GM19455 (cell line): ENCODE data around the gene CEP95.

Experiments used
- ATAC-seq: cut with Tn5 transposase; IDR thresholded peaks from one replicate; pipeline ENCODE4 v1.9.1; 2021; ENCODE audit not compliant: unreplicated experiment

The CEP95 gene

DNA sequence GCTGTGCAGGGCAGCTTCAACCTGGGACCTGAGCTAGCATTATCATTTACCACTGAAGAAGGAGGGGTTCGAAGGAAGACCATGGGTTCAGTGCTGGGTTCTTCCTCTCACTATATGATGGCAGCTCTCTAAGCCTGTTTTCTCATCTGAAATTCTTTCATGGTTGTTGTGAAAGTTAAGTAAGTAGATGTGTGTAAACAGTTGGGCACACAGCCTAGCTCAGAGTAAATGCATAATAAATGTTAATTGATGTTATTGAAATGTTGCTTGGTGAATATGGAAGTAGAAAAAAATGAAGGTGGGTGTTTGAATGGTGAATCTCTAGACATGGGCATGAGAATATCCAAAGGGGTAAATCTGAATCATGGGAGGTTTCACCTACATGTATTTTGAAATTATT lies 9.1 kb downstream of the CEP95 start:
- ATAC-seq, result no peak

GRCh38 chr17:64519601-64520000 lies 12.8 kb downstream of the CEP95 start:
- ATAC-seq, result no peak

- ATAC-seq, result no peak
Measured at GRCh38 chr17:64520359-64520758, 13.6 kb downstream of the CEP95 start.

- ATAC-seq, result no peak
Measured at GRCh38 chr17:64527914-64528313, 21.1 kb downstream of the CEP95 start.

GRCh38 chr17:64529221-64529620 lies 22.4 kb downstream of the CEP95 start:
- ATAC-seq, result no peak

GRCh38 chr17:64531955-64532371 lies 25.2 kb downstream of the CEP95 start:
- no peak for ATAC-seq

DNA sequence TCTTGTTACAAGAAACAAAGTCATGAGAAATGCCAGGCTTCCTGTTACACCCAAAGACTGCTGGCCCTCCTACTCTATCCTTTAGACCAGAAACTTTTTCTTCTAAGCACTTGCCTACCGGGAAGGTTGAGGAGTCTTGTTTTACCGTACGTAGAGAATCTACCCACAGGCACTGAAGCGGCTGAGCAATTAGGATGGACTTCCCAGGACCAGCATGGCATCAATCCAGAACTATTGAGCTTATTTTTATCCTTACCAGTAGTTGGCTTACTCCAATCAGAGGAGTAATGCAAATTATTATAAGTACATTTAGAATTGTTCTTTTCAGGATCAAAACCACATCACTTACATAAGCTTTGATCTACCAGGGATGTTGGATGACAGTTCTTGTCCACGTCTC lies 25.6 kb downstream of the CEP95 start:
- no peak for ATAC-seq

GRCh38 chr17:64533784-64534183 lies 27.0 kb downstream of the CEP95 start:
- no peak for ATAC-seq

DNA sequence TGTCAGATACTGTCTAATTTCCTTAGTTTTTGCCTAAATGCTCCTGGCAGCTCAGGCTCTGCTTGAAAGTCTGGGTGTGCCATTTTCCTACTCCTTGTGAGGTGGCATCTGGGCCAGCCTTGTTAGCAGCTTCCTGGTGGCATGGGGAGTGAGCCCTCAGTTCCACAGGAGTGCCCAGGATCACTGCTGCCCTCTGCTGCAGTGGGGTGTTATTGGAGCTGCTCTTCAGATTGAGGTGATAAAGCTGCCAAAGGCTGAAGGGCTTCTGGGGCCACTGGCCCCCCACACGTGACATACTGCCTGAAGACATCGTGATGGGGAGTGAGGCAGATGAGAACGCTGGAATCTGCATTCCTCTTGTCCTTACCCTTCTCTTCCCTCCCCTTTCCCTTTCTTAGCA lies 27.4 kb downstream of the CEP95 start:
- ATAC-seq, result no peak

DNA sequence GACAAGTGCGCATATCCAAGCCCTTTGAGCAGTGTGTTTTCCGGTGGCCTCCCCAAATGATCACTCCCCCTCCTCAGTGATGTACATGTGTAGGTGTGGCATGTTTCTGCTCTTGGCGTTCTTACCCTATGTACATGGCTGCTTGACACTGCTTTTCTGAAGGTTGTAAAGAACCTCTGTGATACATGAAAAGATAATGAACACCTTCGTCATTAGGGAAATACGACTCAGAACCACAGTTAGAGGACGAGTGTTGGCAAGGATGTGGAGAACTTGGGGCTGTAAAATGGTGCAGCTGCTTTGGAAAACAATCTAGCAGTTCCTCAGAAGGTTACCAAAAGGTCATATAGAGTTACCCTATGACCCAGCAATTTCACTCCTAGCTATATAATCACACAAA lies 28.6 kb downstream of the CEP95 start:
- ATAC-seq, result no peak

GRCh38 chr17:64536913-64537312 lies 30.1 kb downstream of the CEP95 start:
- no peak for ATAC-seq

- no peak for ATAC-seq
Measured at GRCh38 chr17:64537488-64537887, 30.7 kb downstream of the CEP95 start.

DNA sequence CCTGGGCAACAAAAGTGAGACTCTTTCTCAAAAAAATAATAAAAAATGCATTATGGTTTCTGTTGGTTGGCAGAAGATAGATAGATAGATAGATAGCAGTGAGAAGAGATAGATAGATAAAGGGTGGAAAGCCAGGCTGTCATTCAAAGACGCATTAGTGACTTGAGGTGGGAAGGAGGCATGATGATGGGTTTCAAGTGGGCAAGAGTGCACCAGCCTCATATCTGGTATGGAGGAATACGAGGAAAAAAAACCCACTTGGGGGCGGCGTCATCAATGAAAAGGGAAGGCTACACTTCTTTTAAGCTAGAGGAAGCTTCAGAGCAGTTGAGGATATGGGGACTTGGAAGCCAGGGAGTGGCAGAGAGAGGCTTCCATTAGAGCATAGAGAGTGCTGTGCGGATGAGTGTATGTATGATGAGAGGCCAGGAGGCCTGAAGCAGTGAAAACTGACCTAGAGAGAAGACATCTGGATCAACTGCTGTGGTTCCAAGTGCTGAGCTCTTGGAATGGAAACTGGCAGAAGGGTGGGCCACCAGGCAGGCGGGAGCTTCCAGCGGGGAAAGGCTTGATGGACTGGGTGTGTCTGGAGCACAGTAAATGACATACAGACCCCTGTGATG lies 31.8 kb downstream of the CEP95 start:
- no peak for ATAC-seq

DNA sequence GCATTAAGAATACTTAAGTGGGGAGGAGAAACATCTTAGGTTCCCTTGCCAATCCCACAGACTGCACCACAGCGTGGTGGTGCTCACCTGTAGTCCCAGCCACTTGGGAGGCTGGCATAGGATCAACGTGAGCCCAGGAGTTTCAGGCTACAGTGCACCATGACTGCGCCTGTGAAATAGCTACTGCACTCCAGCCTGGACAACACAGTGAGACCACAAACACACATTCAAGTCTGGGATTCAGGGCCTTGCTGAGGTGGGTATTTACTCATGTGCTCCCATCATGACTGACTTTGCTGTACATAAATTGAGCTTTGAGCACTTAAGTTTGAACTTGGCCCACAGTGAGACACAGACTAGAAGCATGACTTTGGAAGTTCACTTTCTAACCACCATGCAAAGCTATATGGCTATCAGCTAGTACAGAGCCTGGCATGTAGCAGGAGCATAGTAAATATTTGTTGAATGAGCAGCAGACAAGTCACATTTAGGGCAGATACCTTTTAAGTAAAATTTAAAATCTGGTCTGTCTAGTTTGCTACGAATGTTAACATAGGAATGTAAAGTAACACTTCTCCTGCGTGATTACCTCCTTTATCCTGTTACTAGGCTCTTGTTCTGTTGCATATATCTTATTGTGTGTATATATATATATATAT lies 33.5 kb downstream of the CEP95 start:
- ATAC-seq, result no peak

GRCh38 chr17:64544742-64545141 lies 38.0 kb downstream of the CEP95 start:
- no peak for ATAC-seq

DNA sequence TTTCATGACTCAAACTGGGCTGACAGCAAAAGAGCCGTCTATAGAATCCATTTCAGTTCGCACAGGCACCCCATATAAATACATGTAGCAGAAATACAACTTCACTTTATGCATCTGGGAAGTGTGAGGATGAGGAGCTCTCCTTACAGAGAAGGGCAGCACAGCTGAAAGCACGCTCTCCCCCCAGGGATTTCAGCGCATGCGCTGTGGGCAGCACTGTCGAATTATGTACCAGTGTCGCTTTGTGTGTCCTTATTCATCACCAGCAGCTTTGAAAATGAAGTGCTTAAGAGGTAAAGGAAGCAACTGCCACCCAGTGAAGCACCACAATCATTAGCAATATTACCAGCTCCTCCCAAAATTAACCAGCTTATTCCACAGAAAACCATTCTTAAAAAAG lies 39.9 kb downstream of the CEP95 start:
- ATAC-seq, result no peak

- ATAC-seq, result no peak
Measured at GRCh38 chr17:64547319-64547718, 40.5 kb downstream of the CEP95 start.

DNA sequence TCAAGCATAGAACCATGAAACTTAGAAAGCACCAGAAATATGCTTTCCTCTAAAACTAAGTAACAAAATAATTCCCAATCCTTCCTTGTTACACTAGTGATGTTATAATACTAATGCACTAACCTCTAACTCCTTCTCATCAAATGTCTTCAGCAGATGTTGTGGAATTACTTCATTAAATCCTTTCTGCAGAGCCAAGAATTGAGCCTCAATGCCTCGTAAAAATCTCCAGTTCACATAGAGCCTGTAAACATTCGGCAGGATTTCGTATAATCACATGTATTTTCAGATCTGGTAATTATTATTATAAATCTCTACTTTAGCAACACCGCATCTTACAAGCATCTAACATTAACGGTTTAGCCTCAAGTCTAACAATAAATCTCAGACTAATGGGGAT lies 44.7 kb downstream of the CEP95 start:
- no peak for ATAC-seq

DNA sequence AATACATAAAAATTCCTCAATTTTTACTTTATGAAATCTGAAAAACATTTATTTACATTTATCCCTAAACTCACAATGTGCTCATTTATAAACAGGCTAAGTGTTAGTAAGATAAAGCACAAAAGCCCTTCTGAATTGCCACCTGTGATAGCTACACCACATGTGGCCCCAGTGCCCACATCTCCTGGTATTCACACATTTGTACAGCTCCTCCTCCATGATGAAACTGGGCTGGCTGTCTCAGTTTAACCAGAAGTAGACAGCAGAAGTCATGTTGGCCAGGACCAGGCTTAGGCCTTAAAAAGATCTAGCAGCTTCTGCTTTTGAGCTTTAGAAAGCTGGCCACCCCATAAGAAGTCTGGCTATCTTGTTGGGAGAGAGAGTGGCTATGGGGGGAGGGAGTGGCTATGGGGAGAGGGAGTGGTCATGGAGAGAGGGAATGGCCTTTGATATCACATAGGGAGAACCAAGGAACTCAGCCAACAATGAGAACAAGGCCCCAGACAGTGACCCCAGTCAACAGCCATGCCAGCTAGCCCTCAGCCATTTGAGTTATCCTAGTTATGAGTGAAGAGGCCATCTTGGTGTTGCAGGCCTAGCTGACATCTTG lies 47.4 kb downstream of the CEP95 start:
- no peak for ATAC-seq

DNA sequence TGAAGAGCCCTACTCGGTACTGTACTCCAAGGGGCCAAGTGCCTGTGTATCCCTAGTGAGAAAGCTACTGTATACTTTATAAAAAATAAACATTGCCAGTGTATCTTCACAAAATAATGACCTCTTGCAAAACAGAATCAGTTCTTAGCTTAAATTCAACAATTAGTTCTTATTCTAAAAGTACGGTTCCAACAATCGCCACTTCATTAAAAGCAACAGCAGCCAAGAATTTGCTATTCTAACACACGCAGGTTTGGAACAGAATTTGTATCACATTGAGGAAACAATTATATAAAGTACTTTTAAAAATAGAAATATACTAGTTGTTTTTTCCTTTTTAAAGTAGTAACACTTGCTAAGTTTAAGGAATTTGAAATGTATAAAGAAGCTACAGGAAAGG lies 48.5 kb downstream of the CEP95 start:
- ATAC-seq, result no peak

DNA sequence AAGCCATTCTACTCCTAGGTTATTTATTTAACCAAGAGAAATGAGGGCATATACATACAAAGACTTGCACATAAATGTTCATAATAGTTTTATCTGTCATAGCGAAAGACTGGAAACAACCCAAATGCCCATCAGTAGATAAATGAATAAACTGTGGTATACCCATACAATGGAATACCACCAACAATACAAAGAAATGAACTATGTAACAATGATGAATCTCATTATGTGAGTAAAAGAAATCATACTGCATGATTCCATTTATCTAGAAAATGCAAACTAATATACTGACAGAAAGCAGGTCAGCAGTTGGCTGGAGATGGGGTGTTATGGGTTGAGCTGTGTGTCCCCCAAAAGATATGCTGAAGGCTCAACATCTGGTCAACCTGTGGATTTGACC lies 57.3 kb downstream of the CEP95 start:
- no peak for ATAC-seq

DNA sequence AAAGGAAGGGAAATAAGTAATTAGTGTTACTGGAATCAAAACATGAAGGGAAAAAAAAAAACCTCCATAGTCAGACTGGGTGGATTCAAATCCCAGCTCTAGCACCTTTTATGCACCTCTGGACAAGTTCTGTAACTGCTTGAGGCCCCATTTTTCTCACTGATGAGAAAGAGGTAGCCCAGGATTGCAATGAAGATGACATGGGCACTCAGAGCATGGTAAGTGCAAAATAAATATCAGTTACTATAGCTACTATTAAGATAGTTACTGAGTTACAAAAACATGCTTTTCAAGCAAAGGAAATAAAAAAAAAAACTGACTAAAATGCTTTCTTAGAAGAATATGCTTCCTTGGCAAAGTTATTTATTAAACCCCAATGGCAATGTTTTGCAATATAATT lies 58.8 kb downstream of the CEP95 start:
- no peak for ATAC-seq

GRCh38 chr17:64571746-64572145 lies 65.0 kb downstream of the CEP95 start:
- ATAC-seq, result no peak
